A204.1 (cell line): Measurements from ENCODE around the gene GREB1L.
"Not testable (repeated sequence)": the region's sequence is repeated elsewhere in the genome, so short reads cannot be mapped to it uniquely, and the experiment has no call there.

Experiments used
- FAIRE-seq: peaks from 2 replicates; lab custom pipeline; 2012; peaks lifted over from hg19 to GRCh38; lab: Jason Lieb, UNC

Gene GREB1L

DNA sequence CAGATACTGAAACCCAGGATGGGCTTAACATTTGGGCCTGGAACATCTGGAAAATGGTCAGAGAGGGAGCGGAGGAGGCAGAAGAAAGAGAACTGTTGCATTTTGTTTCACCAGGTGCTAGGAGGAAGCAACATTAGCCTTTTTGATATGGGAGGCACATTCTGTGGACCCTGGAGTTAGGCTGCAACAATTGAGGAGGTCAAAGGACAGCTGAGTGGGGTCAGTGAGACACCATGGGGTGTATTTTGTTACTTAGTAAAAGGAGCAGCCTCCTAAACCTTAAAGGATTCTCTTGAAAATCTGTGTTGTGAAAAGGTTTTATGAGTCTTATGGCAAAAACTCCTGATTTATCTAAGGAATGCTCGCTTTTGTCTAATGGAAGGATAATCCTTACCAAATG is 124.9 kb downstream of the GREB1L start:
- FAIRE-seq, result no peak

DNA sequence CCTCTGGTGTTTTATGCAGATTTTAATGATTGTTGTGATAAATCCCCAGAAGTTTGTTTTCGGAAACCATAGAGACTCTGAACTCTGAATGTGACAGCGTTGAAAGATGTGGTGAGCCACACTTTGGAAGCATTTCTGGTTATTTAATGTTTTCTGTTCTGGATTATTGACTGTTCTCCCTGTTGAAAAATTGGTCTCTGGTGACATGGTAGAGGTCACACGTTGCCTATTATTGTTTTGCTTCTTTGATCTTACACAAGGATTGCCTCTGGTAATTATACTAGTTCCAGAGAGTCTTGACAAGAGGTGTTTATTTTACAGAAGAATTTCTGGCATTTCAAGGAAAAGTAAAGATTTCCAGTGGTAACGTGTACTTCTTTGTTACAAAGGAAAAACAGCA is 127.1 kb downstream of the GREB1L start:
- no peak for FAIRE-seq

DNA sequence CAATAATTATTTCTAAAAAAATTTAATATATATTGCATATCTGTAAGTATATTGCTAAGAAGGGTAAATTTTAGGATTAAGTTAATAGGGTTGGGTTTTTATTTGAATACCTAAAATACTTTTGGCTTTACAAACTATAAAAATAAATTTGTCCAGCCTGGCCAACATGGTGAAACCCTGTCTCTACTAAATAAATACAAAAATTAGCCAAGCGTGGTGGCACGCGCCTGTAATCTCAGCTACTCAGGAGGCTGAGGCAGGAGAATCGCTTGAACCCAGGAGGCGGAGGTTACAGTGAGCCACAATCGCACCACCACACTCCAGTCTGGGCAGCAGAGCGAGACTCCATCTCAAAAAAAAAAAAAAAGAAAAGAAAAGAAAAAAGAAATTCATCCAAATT is 127.6 kb downstream of the GREB1L start:
- FAIRE-seq, result not testable (repeated sequence)

DNA sequence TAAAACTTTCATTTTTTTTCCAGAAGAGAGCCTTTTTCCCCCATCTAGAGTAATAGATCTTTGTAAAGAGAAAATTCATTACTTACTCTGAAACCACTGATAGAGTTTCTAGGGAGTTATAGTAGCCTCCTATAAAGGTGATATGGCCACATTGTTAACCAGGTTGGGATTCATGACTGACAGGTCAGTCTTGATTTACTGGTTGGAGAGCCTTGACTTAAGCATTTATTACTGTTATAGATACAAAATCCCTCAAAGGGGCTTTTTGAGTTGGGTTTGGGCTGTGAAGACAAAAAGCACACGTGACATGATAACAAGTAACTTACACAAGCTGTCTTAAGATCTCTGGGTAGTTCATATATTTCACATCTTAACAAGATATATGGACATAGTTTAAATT is 141.0 kb downstream of the GREB1L start:
- no peak for FAIRE-seq

DNA sequence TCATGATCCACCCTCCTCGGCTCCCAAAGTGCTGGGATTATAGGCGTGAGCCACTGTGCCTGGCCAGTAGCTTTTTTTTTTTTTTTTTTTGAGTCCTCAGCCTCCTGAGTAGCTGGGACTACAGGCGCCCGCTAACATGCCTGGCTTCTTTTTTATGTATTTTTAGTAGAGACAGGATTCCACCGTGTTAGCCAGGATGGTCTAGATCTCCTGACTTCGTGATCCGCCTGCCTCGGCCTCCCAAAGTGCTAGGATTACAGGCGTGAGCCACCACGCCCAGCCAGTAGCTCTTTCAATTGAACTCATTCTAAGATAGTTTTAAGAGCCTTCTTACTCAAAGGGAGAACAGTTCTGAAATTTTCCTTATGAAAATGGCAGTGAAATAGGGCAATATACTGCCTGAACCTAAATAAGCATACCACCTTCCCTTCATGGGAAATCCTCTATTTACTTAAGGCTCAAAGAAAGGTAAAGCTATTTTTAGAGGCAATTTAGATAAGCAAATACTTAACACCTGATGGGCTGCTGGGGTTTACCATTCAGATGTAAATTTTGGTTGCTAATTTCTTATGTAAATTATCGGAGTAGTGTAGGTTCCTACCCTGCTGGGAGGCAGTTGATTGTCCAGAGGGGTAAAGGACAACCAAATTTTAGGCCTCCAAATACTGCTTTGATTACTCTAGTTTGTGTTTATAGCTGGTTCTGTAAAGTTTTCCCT is 144.7 kb downstream of the GREB1L start:
- no peak for FAIRE-seq

DNA sequence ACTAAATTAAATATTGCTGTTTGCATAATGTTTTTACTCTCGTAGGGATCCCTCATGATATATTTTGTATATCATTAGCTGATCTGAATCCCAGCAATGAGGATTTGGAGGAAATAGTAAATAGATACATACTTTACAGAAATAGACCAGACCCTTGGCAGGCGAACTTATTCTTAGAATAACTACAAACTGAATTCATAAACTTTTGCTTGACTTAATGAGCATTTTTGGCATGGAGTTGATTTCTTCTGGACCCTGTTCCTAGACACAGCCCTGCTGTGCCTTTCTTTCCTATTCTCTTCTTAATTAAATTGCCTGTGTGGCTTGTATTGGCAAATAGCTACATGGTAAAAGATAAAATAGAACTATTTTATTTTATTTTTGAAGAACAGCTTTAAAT is 145.9 kb downstream of the GREB1L start:
- no peak for FAIRE-seq

DNA sequence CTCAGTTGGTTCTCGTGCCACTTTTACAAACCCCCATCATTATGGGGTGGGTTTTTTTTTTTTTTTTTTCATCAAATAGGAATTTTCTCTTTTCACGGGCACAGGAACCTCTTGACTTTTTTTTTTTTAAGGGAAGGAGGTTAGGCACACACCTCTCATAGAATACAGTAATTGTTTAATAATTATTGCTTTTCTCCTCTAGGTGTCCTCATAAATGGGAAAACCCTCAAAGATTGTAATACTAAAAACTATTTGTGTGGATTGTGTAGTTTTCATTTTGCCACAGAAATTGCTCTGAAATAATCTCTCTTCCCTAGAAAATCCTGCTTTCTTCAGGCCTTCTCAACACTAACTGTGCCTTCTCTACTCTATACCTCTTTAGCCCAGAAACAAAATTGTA is 147.3 kb downstream of the GREB1L start:
- FAIRE-seq, result no peak

DNA sequence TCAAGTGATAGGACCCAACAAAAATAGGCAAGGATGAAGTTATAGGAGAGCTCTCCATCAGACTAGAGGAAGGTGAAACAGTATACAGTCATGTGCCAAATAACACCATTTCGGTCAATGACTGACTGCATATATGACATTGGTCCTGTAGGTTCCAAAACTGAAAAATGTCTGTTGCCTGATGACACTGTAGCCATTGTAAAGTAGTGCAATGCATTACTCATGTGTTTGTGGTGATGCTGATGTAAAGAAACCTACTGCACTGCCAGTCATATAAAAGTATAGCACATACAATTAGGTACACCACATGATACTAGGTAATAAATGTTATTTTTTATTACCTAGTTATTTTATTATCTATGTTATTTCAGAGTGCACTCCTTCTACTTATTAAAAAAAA is 147.9 kb downstream of the GREB1L start:
- FAIRE-seq, result no peak

DNA sequence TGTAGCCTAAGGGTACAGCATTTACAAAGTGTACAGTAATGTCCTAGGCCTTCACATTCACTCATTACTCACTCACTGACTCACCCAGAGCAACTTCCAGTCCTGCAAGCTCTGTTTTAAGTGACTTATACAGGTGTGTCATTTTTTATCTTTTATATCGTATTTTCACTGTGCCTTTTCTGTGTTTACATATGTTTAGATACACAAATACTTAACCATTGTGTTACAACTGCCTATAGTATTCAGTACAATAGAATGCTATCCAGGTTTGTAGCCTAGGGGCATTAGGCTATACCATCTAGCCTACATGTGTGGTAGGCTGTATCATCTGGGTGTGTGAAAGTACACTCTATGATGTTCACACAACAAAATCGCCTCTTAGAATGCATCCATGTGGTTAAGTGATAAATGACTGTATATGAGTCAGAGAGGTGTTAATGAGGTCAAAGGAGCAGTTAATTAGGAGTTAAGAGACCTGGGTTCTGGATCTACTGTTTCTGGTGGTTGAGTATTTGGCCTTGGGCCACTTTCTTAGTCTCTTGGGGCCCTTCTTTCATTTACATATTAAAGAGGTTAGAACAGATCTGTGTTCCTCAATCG is 149.1 kb downstream of the GREB1L start:
- no peak for FAIRE-seq

DNA sequence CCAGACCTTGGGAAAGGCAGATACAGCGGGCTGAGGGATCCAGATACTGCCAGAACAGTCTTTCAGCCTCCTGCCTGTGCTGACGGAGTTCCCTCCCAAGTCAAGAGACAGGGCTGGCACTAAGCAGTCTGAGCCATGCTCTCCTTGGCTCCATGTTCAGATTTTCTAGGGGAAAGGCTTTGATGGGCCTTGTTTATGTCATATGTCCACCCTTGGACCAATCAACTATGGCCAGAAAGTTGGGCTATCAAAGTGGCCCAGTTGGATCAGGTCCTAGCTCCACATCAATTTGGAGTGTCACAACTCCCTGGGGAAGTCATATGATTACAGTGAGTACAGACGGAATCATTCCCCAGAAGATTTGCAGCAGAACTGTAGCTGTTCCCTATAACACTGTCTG is 152.0 kb downstream of the GREB1L start:
- no peak for FAIRE-seq

DNA sequence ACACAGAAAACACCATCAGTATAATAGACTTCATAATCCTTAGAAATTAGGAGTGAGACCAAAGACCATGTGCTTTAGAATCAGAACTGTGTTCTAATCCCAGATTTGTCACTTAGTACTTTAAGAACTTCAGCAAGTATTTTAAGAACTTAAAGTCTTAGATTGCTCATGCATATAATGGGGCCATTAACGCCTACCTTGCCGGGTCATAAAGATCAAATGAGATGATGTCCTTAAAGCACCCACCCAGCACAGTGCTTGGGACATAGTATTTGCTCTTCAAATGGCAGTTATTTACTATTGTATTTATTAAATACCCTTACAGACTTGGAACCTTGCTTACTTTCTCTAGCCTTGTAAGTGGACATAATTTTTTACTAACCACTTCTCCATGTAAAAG is 156.1 kb downstream of the GREB1L start:
- no peak for FAIRE-seq

DNA sequence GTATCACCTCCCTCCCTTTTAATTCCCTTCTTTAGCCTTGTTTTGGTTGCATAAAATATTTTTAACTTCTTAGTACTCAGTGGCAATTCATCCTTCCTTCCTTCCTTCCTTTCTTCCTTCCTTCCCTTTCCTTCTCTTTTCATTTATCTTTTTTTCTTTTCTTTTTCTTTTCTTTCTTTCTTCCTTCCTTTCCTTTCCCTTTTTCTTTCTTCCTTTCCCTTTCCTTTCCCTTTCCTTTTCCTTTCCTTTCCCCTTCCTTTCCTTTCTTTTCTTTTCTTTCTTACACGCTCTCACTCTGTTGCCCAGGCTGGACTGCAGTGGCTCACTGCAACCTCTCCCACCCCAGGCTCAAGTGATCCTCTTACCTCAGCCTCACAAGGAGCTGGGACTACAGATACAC is 160.2 kb downstream of the GREB1L start:
- FAIRE-seq, result no peak

DNA sequence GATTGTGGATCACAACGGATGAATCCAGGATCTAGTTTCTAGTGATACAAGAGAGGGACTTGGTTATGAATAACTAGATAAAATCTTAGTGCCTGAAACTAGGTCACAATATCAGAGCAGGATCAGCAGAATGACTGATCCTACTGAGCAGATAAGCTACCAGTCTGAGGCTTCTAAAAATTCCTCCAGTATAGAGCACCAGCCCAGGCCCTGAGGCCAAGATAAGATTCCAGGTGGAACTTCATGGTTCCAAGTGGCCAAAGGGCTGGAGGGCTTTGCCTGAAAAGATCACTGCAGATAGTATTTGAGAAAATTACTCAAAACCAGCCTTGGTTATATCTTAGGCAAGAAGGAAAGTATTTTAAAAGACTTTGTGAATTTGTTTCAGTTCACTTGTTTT is 162.4 kb downstream of the GREB1L start:
- no peak for FAIRE-seq

DNA sequence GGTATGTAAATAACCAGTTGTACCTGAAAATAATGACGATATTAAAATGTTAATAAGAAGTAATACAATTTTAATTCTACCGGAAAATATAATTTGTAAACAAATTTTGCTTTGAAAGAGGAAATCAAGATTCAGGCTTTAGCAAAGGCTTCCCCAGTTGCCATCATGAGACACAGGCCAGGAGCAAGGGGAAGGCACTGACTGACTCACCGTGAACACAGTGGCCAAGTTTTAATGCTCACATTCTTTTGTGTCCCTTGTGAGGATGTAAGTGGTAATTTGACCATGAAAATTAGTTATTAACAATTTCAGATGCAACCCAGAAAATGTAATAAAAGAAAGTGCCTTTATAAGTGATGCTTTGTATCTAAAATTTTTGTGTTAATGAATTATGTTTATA is 164.1 kb downstream of the GREB1L start:
- no peak for FAIRE-seq

DNA sequence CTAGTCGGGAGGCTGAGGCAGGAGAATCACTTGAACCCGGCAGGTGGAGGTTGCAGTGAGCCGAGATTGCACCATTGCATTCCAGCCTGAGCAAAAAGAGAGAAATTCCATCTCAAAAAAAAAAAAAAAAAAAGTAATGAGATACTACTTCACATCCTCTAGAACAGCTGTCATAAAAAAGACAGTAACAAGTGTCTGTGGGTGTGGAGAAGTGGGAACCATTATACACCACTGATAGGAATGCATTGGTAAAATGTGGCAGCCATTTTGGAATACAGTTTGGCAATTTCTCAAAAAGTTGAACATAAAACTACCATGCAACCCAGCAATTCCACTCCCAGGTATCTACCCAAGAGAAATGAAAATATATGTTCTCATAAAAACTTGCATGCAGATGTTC is 166.6 kb downstream of the GREB1L start:
- FAIRE-seq, result no peak

DNA sequence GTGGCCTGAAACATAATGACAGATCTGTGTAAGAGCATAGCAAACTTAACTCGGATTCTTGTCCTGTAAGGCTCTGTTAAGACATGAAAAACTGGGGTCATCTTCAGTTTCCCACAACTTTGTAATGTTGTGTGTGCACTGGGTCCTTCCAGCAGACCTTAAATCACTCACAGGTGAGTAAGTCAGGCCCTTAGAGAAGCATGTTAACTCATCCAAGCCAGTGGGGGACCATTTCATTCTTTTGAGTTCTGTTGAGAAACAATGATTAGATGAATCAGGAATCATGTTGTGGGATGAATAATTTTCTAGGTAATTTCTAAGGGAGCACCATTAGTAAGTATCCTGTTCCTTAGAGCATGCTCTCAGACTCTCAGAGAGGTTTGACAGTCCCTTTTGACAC is 191.4 kb downstream of the GREB1L start:
- FAIRE-seq, result no peak

DNA sequence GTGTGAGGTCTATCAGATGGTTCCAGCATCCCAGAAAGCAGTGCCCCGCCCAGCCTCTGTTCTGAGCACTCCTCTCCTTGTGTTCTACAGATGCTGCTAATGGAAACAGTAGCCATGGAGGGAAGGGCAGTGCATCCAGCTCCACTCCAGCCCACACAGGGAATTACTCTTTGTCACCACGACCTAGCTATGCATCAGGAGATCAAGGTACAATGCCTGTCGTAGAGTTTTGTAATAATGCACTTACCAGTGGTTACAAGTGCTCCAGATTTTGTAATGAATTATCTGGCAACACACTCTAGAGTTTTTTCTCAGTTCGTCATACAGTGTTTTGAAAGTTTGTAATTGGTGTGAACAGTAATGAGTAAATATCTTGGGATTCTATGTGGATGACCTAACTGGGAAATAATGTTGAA is 197.4 kb downstream of the GREB1L start:
- FAIRE-seq, result no peak

DNA sequence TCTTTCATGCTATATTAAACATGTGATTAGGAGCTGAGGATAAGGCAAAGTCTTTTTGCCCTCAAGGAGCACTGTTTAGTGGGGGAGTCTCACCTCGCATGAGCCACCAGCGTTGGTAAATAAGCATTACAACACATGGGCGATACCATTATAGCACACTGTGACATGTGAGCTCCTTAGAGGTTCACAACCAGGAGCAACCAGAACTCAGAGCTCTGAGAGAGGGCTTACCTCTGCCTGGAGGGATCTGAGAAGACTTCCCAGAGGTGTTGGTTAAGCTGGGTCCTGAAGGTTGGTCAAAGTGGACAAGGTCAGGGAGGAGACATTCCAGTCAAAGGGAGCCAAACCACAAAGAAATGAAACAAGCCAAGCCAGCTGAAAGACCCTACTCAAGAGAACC is 199.6 kb downstream of the GREB1L start:
- FAIRE-seq, result no peak

DNA sequence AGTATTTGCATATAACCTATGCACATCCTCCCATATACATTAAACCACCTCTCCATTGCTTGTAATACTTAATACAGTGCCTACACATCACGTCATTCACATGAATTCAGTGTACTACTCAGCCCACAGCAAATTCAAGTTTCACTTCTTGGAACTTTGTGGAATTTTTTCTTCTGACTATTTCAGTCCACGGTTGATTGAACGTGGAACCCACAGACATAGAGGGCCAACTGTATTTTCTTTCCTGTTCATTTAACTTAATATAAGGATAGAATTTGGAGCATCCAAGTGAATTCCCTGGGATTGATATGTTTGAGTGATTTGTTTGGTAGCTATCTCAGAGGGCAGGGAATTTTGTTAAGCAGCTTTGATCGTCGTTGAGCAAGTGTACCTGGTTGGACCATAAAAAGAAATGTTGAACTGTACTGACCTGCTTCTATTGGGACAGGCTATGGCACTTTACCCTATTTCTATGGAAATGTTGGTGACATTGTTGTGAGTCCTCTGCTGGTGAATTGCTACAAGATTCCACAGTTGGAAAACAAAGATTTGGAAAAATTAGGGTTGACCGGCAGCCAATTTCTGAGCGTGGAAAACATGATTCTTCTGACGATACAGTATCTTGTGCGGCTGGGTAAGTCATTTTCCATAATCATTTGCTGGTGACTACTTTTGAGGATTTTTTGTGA is 201.9 kb downstream of the GREB1L start:
- no peak for FAIRE-seq

DNA sequence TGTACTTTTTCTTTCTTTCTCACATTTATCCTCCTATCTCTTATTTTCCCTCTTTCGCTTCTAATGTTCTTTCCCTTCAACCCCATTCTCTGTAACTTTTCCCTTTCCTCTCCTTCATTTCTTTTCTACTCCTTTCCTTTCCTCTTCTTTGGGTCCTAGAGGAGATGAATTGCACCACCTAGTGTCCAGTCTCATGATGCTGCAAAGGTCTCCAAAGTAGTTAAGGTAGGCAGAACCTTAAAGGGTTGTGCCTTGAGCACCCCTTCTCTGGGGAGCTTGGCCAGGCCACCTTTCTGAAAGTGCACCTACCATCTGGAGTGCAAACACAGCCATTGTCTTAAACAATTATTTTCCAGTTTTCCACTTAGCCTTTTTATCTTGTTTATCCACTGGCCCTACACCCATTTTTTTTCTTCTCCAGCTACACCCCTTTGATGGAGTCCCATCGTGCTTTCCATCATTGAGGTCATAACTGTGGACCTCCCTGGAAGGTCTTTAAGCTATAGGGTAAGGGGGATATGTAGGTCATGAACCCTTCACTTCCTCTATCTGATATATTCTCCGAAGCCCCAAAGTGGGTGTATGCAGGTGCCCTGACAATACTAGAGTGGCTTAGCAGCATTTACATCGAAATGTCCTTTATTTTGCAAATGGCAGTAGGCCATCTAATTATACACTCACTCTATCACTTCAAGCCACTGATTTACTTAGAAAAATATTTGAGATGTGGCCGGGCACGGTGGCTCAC is 202.6 kb downstream of the GREB1L start:
- FAIRE-seq, result peak; percentile 43

DNA sequence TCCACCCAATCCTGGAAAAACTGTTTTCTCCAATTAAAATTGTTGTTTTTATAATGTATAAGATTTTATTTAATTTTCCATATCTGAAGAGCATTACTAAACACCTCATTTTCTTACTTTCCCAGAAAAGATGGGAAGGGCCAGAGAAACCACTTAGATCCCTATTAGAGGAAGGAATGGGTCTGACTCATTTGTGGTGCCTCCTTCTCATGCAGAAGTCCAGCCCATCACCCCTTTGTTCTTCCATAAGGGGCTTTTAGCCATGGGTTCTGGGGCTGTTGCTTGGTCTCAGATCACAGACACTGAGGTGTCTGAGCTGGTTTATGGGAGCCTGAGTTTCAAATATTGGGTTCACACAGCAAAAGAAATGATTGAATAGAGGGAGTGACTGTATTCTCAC is 206.3 kb downstream of the GREB1L start:
- no peak for FAIRE-seq

DNA sequence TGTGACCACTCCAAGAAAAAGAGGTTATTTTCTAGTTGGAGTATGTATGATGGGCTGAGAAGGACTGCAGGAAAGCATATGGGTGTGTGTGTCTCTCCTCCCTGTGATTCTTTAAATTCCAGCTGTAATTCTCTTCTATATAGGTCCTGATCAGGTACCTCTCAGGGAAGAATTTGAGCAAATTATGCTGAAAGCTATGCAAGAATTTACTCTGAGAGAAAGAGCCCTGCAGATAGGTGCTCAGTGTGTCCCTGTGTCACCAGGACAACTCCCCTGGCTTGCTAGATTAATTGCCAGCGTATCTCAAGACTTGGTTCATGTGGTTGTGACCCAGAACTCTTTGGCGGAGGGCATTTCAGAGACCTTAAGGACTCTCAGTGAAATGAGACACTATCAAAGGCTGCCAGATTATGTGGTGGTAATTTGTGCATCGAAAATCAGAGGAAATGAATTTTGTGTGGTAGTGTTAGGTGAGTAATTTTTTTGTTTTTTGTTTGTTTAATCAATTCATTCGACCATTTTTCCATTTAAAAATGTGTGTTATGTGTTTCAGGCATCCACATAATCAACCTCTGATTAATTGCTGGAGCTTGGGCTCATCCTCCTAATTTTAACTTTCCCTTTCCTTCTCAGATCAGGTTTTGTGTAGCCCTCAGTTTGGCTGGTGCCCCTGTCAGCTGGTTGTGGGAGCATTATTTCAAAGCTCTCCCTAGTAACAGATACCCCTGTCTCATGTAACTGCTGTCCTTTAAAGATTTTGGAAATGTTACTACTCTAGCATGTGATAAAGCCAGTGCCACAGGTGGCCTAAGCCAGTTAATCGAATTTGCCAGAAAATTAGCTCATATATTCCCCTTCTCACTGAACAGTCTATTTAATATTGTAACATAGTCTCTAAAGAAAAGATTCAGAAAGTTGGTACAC is 207.6 kb downstream of the GREB1L start:
- no peak for FAIRE-seq
